Trophoblast cell (in vitro differentiated cells and primary cell): ENCODE measurements around the gene KIF23.

ENCODE experiments used
- DNase-seq, 2 donors: peaks; one replicate each; pipeline ENCODE4 v3.0.0-alpha.2; 2016
- H2AFZ ChIP-seq: 2 replicates; pipeline ENCODE4 v1.6.1; 2013; ENCODE audit warnings: low read length, moderate library complexity, mild to moderate bottlenecking; ENCODE audit not compliant: insufficient read depth, poor library complexity
- H2AK5ac ChIP-seq: 2 replicates; pipeline ENCODE4 v1.6.1; 2013; ENCODE audit warnings: mild to moderate bottlenecking, low read length
- H2BK120ac ChIP-seq: 2 replicates; pipeline ENCODE4 v1.6.1; 2013; ENCODE audit warnings: low read length, mild to moderate bottlenecking, moderate library complexity; ENCODE audit not compliant: insufficient read depth, poor library complexity
- H2BK12ac ChIP-seq: 2 replicates; pipeline ENCODE4 v1.6.1; 2013; ENCODE audit warnings: mild to moderate bottlenecking, low read length, moderate library complexity
- H2BK5ac ChIP-seq: 2 replicates; pipeline ENCODE4 v1.6.1; 2013; ENCODE audit warnings: low read length, low read depth, moderate library complexity, mild to moderate bottlenecking; ENCODE audit not compliant: poor library complexity
- H3K14ac ChIP-seq: 2 replicates; pipeline ENCODE4 v1.6.1; 2013; ENCODE audit warnings: mild to moderate bottlenecking, low read length
- H3K18ac ChIP-seq: 2 replicates; pipeline ENCODE4 v1.6.1; 2013; ENCODE audit warnings: mild to moderate bottlenecking, low read length
- H3K23ac ChIP-seq: 2 replicates; pipeline ENCODE4 v1.6.1; 2013; ENCODE audit warnings: low read length
- H3K27ac ChIP-seq: 2 replicates; pipeline ENCODE4 v1.5.1; 2013; ENCODE audit warnings: low read depth, mild to moderate bottlenecking, inconsistent platforms, low read length, moderate library complexity
- H3K27me3 ChIP-seq: 2 replicates; pipeline ENCODE4 v1.6.1; 2013; ENCODE audit warnings: inconsistent platforms, mild to moderate bottlenecking, low read length, moderate library complexity; ENCODE audit not compliant: insufficient read depth
- H3K36me3 ChIP-seq, 2 experiments: 1 replicate in 1 of 2; 2 replicates in 1 of 2; pipeline ENCODE4 v1.6.1; 2013; ENCODE audit warnings: low read length in 2 of 2, mild to moderate bottlenecking in 2 of 2, moderate library complexity in 1 of 2; ENCODE audit not compliant: insufficient read depth in 2 of 2, control insufficient read depth in 1 of 2
- H3K4ac ChIP-seq: 2 replicates; pipeline ENCODE4 v1.6.1; 2013; ENCODE audit warnings: low read depth, mild to moderate bottlenecking, low read length, moderate library complexity
- H3K4me1 ChIP-seq, 2 experiments: 1 replicate in 1 of 2; 2 replicates in 1 of 2; pipeline ENCODE4 v1.6.1; 2013; ENCODE audit warnings: low read length in 2 of 2, mild to moderate bottlenecking in 2 of 2, moderate library complexity in 1 of 2; ENCODE audit not compliant: insufficient read depth in 2 of 2, control insufficient read depth in 1 of 2
- H3K4me2 ChIP-seq: 2 replicates; pipeline ENCODE4 v1.6.1; 2013; ENCODE audit warnings: inconsistent platforms, mild to moderate bottlenecking, low read length, moderate library complexity
- H3K4me3 ChIP-seq: 2 replicates; pipeline ENCODE4 v1.5.1; 2013; ENCODE audit warnings: mild to moderate bottlenecking, low read depth, low read length, inconsistent platforms
- H3K79me1 ChIP-seq: one replicate; pipeline ENCODE4 v1.6.1; 2013; ENCODE audit warnings: low read length
- H3K79me2 ChIP-seq: 2 replicates; pipeline ENCODE4 v1.6.1; 2013; ENCODE audit warnings: low read length, mild to moderate bottlenecking; ENCODE audit not compliant: control insufficient read depth, insufficient read depth, poor library complexity
- H3K9ac ChIP-seq: 2 replicates; pipeline ENCODE4 v1.6.1; 2013; ENCODE audit warnings: mild to moderate bottlenecking, low read length
- H3K9me3 ChIP-seq: 2 replicates; pipeline ENCODE4 v1.6.1; 2013; ENCODE audit warnings: low read depth, mild to moderate bottlenecking, control low read depth, inconsistent platforms, low read length; ENCODE audit not compliant: insufficient read depth
- H4K12ac ChIP-seq: 2 replicates; pipeline ENCODE4 v1.6.1; 2013; ENCODE audit warnings: low read depth, mild to moderate bottlenecking, low read length, moderate library complexity
- H4K8ac ChIP-seq: 2 replicates; pipeline ENCODE4 v1.6.1; 2013; ENCODE audit warnings: low read depth, mild to moderate bottlenecking, low read length, moderate library complexity
- H4K91ac ChIP-seq: one replicate; pipeline ENCODE4 v1.6.1; 2013; ENCODE audit warnings: low read depth, mild to moderate bottlenecking, low read length, moderate library complexity
- WGBS: extraction: QIAGEN DNeasy Blood & Tissue Kit; methylation state at CpG from one replicate; pipeline ENCODE4 v1.1.7; 2013; ENCODE audit warnings: missing lambda C conversion rate; ENCODE audit not compliant: insufficient read length, insufficient coverage; ENCODE audit errors: extremely low coverage; 5-methylcytosine and 5-hydroxymethylcytosine counted together

Gene KIF23

DNA sequence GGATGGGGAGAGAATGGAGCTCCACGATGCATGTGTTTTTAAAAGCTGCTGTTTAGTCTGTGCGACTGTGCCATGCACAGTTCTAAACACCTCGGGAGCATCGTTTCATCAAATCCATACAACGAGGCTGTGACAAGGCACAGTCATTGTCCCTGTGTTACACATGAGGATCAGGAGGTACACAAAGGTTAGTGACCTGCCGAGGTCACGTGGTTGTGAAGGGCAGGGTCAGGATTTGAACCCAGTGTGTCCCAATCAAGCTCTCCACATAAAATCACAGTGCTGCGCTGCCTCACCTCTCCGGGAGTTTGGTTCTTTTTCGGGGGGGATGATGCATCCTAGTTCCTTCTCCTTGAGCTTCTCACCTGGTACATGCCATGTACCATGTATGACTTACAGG, 18.7 kb upstream of the KIF23 start:
- Histone ChIP-seq H2BK12ac (no peak overlapping the region), H3K4me3 (no peak overlapping the region), H3K4ac (no peak overlapping the region), H3K79me1 (peaks cover 2% of the 10 kb centered on the region), H3K79me2 (no peaks in the 10 kb centered on the region), H3K14ac (no peak overlapping the region), H3K9ac (no peak overlapping the region), H3K18ac (no peak overlapping the region), H3K27me3 (no peaks in the 10 kb centered on the region), H3K4me1 (peaks cover 8 to 16% of the 10 kb centered on the region in 2 experiments), H3K4me2 (no peak overlapping the region), H4K12ac (no peak overlapping the region), H2AK5ac (no peak overlapping the region), H3K27ac (no peak overlapping the region), H3K23ac (no peak overlapping the region), H4K8ac (no peak overlapping the region), H4K91ac (no peak overlapping the region), H3K36me3 (no peaks in the 10 kb centered on the region), H2BK5ac (no peak overlapping the region), H2AFZ (no peak overlapping the region), H3K9me3 (peaks cover 1% of the 10 kb centered on the region), H2BK120ac (no peak overlapping the region)
- no peak for DNase-seq
- no CpG with 5 or more reads among the region's 10 CpGs for WGBS

DNA sequence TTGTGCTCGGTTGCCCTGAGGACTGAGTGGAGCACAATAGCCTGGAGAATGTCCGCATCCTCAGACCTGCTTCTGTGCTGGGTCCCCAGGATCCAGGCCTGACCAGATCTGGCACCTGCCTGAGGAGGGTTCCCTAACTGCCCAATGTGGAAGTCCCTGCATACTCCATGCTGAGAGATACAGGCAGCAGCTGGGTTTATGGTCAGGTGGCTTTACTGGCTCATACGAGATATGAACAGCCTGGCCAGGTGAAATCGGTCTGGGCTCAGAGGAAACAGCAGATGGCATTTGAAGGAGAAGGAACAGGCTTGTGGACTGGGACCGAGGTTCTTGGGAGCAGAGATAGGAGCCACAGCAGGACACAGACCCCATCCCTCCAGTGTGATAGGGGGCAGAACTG, 18.2 kb upstream of the KIF23 start:
- no peak overlapping the region for H2AK5ac ChIP-seq
- no peak overlapping the region for H4K12ac ChIP-seq
- no peak overlapping the region for H3K14ac ChIP-seq
- no peak overlapping the region for H3K4me3 ChIP-seq
- H2BK120ac ChIP-seq, result no peak overlapping the region
- no peak overlapping the region for H2BK5ac ChIP-seq
- H3K79me2 ChIP-seq, result no peaks in the 10 kb centered on the region
- no CpG with 5 or more reads among the region's 5 CpGs for WGBS
- no peak overlapping the region for H3K9ac ChIP-seq
- no peak overlapping the region for H3K23ac ChIP-seq
- no peak for DNase-seq
- peaks cover 2% of the 10 kb centered on the region for H3K79me1 ChIP-seq
- H3K9me3 ChIP-seq, result peaks cover 1% of the 10 kb centered on the region
- H3K18ac ChIP-seq, result no peak overlapping the region
- no peak overlapping the region for H2BK12ac ChIP-seq
- H2AFZ ChIP-seq, result no peak overlapping the region
- H4K8ac ChIP-seq, result no peak overlapping the region
- H4K91ac ChIP-seq, result no peak overlapping the region
- H3K4me2 ChIP-seq, result no peak overlapping the region
- H3K27me3 ChIP-seq, result no peaks in the 10 kb centered on the region
- H3K36me3 ChIP-seq, result no peaks in the 10 kb centered on the region
- H3K4me1 ChIP-seq, result peaks cover 5 to 11% of the 10 kb centered on the region in 2 experiments
- no peak overlapping the region for H3K4ac ChIP-seq
- H3K27ac ChIP-seq, result no peak overlapping the region

DNA sequence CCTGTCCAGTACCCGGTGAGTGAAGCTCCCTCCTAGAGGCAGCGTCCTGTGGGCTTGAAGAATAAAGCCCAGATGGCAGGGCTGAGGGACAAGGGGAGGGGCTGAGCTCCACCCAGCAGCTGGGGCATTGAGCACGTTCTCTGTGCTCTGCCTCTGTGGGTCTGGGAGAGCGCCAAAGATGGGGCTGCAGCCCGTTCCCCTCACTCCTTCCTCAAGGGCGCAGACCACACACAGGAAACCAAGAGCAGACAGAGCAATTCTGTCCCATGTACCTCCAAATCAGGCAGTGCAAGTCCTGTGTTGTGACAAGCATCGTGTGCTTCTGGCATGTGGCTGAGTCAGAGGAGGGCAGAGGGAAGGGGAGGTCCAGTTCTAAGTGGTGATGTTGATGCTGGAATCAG, 15.7 kb upstream of the KIF23 start:
- Histone ChIP-seq H4K91ac (no peak overlapping the region), H2AK5ac (no peak overlapping the region), H3K27ac (no peak overlapping the region), H3K9ac (no peak overlapping the region), H2BK120ac (no peak overlapping the region), H3K4me2 (no peak overlapping the region), H3K79me2 (no peaks in the 10 kb centered on the region), H4K8ac (no peak overlapping the region), H3K79me1 (no peaks in the 10 kb centered on the region), H3K4me3 (no peak overlapping the region), H3K9me3 (peaks cover 3% of the 10 kb centered on the region), H2BK5ac (no peak overlapping the region), H3K27me3 (no peaks in the 10 kb centered on the region), H3K23ac (no peak overlapping the region), H3K36me3 (no peaks in the 10 kb centered on the region), H3K4me1 (peaks cover 0 to 5% of the 10 kb centered on the region in 2 experiments), H3K4ac (no peak overlapping the region), H3K18ac (no peak overlapping the region), H3K14ac (no peak overlapping the region), H4K12ac (no peak overlapping the region), H2AFZ (no peak overlapping the region), H2BK12ac (no peak overlapping the region)
- no peak for DNase-seq
- no CpG with 5 or more reads among the region's 7 CpGs for WGBS

DNA sequence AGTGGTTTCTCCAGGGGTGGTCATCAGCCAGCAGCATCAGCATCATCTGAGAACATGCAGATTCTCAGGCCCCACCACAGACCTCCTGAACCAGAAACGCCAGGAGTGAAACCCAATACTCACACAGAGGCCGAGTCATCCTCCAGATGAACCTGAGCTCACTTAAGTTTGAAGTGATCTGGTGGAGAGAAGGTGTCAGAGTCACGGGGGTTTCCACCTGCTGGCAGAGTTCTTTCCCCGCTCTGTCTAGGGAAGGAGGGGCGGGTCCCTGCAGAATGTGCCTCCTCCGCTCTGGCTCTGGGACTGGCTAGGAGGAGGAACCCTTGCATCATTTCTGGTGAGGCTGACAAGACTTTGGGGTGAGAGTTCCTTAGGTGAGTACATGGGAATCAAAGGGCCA, 13.3 kb upstream of the KIF23 start:
- WGBS, result no CpG with 5 or more reads among the region's 6 CpGs
- Histone ChIP-seq H2BK120ac (no peak overlapping the region), H3K23ac (no peak overlapping the region), H3K18ac (no peak overlapping the region), H3K14ac (no peak overlapping the region), H3K79me1 (no peaks in the 10 kb centered on the region), H3K4ac (no peak overlapping the region), H3K4me2 (no peak overlapping the region), H3K4me3 (no peak overlapping the region), H3K79me2 (no peaks in the 10 kb centered on the region), H4K91ac (no peak overlapping the region), H3K9me3 (peaks cover 3% of the 10 kb centered on the region), H3K4me1 (no peaks in the 10 kb centered on the region), H3K9ac (no peak overlapping the region), H2AFZ (no peak overlapping the region), H3K36me3 (no peaks in the 10 kb centered on the region), H3K27ac (no peak overlapping the region), H4K8ac (no peak overlapping the region), H4K12ac (no peak overlapping the region), H2BK12ac (no peak overlapping the region), H2BK5ac (no peak overlapping the region), H3K27me3 (no peaks in the 10 kb centered on the region), H2AK5ac (no peak overlapping the region)
- no peak for DNase-seq
